ENCODE data around the gene FUT3. TPM values are rescaled to one million over a fixed set of nuclear protein-coding genes. Genes with fewer than 3 reads are reported as not detected.

FUT3 gene
- total RNA-seq, 1 donor from 2014 or later = 20.9 TPM

- H3K9me3 ChIP-seq = no peaks in the 10 kb centered on the region
- intact Hi-C loops (cut with DNase I) = no loop called here
- H3K27me3 ChIP-seq = peaks cover 8% of the 10 kb centered on the region
- H3K4me3 ChIP-seq = peak overlapping the region; percentile 17 to 26
- DNase-seq (ENCODE audit: extremely low spot score in 2 of 2) = no peak
- no peaks in the 10 kb centered on the region for H3K36me3 ChIP-seq
- H3K27ac ChIP-seq = no peak overlapping the region
- TF ChIP-seq, protein P1, sequence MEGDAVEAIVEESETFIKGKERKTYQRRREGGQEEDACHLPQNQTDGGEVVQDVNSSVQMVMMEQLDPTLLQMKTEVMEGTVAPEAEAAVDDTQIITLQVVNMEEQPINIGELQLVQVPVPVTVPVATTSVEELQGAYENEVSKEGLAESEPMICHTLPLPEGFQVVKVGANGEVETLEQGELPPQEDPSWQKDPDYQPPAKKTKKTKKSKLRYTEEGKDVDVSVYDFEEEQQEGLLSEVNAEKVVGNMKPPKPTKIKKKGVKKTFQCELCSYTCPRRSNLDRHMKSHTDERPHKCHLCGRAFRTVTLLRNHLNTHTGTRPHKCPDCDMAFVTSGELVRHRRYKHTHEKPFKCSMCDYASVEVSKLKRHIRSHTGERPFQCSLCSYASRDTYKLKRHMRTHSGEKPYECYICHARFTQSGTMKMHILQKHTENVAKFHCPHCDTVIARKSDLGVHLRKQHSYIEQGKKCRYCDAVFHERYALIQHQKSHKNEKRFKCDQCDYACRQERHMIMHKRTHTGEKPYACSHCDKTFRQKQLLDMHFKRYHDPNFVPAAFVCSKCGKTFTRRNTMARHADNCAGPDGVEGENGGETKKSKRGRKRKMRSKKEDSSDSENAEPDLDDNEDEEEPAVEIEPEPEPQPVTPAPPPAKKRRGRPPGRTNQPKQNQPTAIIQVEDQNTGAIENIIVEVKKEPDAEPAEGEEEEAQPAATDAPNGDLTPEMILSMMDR (IDR thresholded peaks at IDR 0.05) = no peak
- TF ChIP-seq POLR2A (IDR thresholded peaks at IDR 0.05) = no peak
- TF ChIP-seq POLR2AphosphoS5 (IDR thresholded peaks at IDR 0.05; ENCODE audit: insufficient read depth in 1 of 2, low read depth in 1 of 2) = no peak
- H3K4me1 ChIP-seq = peaks cover 26% of the 10 kb centered on the region
These were observed 47.9 kb downstream of the FUT3 start for GRCh38 chr19:5803441-5803751.

GRCh38 chr19:5801796-5802619 is 49.2 kb downstream of the FUT3 start:
- intact Hi-C loops (cut with DNase I) = no loop called here
- no peak overlapping the region for H3K4me3 ChIP-seq
- no peak for DNase-seq (ENCODE audit: extremely low spot score in 2 of 2)
- no peaks in the 10 kb centered on the region for H3K36me3 ChIP-seq
- TF ChIP-seq, protein P1 (IDR thresholded peaks at IDR 0.05) = no peak
- no peak for TF ChIP-seq POLR2AphosphoS5 (IDR thresholded peaks at IDR 0.05; ENCODE audit: insufficient read depth in 1 of 2, low read depth in 1 of 2)
- H3K27me3 ChIP-seq = peaks cover 8% of the 10 kb centered on the region
- no peaks in the 10 kb centered on the region for H3K9me3 ChIP-seq
- no peak overlapping the region for H3K27ac ChIP-seq
- H3K4me1 ChIP-seq = peaks cover 26% of the 10 kb centered on the region

GRCh38 chr19:5800361-5801270 is 50.6 kb downstream of the FUT3 start:
- H3K36me3 ChIP-seq = no peaks in the 10 kb centered on the region
- TF ChIP-seq, protein P1 (IDR thresholded peaks at IDR 0.05) = no peak
- TF ChIP-seq POLR2A (IDR thresholded peaks at IDR 0.05) (no peak), POLR2AphosphoS5 (IDR thresholded peaks at IDR 0.05; ENCODE audit: insufficient read depth in 1 of 2, low read depth in 1 of 2) (no peak)
- peaks cover 8% of the 10 kb centered on the region for H3K27me3 ChIP-seq
- no peak overlapping the region for H3K4me3 ChIP-seq
- H3K9me3 ChIP-seq = no peaks in the 10 kb centered on the region
- intact Hi-C loops (cut with DNase I) = no loop called here
- no peak overlapping the region for H3K27ac ChIP-seq
- DNase-seq (ENCODE audit: extremely low spot score in 2 of 2) = no peak
- peaks cover 26% of the 10 kb centered on the region for H3K4me1 ChIP-seq

- no peak overlapping the region for H3K4me3 ChIP-seq
- no peaks in the 10 kb centered on the region for H3K9me3 ChIP-seq
- intact Hi-C loops (cut with DNase I) = no loop called here
- DNase-seq (ENCODE audit: extremely low spot score in 2 of 2) = no peak
- H3K36me3 ChIP-seq = no peaks in the 10 kb centered on the region
- H3K27ac ChIP-seq = no peak overlapping the region
- no peak for TF ChIP-seq POLR2AphosphoS5 (IDR thresholded peaks at IDR 0.05; ENCODE audit: insufficient read depth in 1 of 2, low read depth in 1 of 2)
- H3K27me3 ChIP-seq = peaks cover 4% of the 10 kb centered on the region
- peaks cover 24% of the 10 kb centered on the region for H3K4me1 ChIP-seq
These were observed 51.7 kb downstream of the FUT3 start for GRCh38 chr19:5799247-5800241.

- Histone ChIP-seq H3K4me1 (peaks cover 12% of the 10 kb centered on the region), H3K27me3 (no peaks in the 10 kb centered on the region)
- intact Hi-C loops (cut with DNase I) = no loop called here
These were observed 53.0 kb downstream of the FUT3 start for GRCh38 chr19:5798244-5798643.

More at GRCh38 chr19:5798244-5798643, 53.0 kb downstream of the FUT3 start:
- DNase-seq (ENCODE audit: extremely low spot score in 2 of 2) = no peak
- Histone ChIP-seq H3K9me3 (no peaks in the 10 kb centered on the region), H3K4me3 (no peak overlapping the region), H3K27ac (no peak overlapping the region), H3K36me3 (no peaks in the 10 kb centered on the region)
- TF ChIP-seq POLR2A (IDR thresholded peaks at IDR 0.05) (no peak), POLR2AphosphoS5 (IDR thresholded peaks at IDR 0.05; ENCODE audit: insufficient read depth in 1 of 2, low read depth in 1 of 2) (no peak)
- TF ChIP-seq, protein P1 (IDR thresholded peaks at IDR 0.05) = no peak

Measured in vagina (tissue), 2 donors.